ENCODE measurements around the gene CEP55. TPM values are rescaled to one million over a fixed set of nuclear protein-coding genes. Genes with fewer than 3 reads are reported as not detected.

Gene CEP55
- total RNA-seq, 1 experiment from 2014 or later: 17.3 TPM

GRCh38 chr10:93548376-93549071, 52.1 kb downstream of the CEP55 start (continued):
- TF ChIP-seq FOXP4 (CRISPR knock-in tag; IDR thresholded peaks at IDR 0.05): no peak

GRCh38 chr10:93550606-93551005, 54.2 kb downstream of the CEP55 start:
- no peak for DNase-seq (ENCODE audit: low spot score)
- no peak overlapping the region for H3K4me3 Mint-ChIP-seq
- H3K27ac Mint-ChIP-seq: no peak overlapping the region
- no peak for ATAC-seq
- TF ChIP-seq ZBTB43 (CRISPR knock-in tag; IDR thresholded peaks at IDR 0.05) (no peak), GTF2I (CRISPR knock-in tag; conservative IDR thresholded peaks at IDR 0.05) (no peak), NR1H2 (CRISPR knock-in tag; IDR thresholded peaks at IDR 0.05) (no peak), RELA (CRISPR knock-in tag; IDR thresholded peaks at IDR 0.05; ENCODE audit: borderline replicate concordance) (no peak), JUN (CRISPR knock-in tag; IDR thresholded peaks at IDR 0.05) (no peak), EMX1 (CRISPR knock-in tag; IDR thresholded peaks at IDR 0.05) (no peak), SOX15 (CRISPR knock-in tag; IDR thresholded peaks at IDR 0.05) (no peak), SP1 (CRISPR knock-in tag; conservative IDR thresholded peaks at IDR 0.05) (no peak), HMGA2 (CRISPR knock-in tag; IDR thresholded peaks at IDR 0.05) (no peak), MXD4 (CRISPR knock-in tag; IDR thresholded peaks at IDR 0.05; ENCODE audit: borderline replicate concordance) (no peak), IRF2 (CRISPR knock-in tag; IDR thresholded peaks at IDR 0.05; ENCODE audit: borderline replicate concordance, low read depth) (no peak), MLX (CRISPR knock-in tag; IDR thresholded peaks at IDR 0.05) (no peak)
- TF ChIP-seq, protein P1, sequence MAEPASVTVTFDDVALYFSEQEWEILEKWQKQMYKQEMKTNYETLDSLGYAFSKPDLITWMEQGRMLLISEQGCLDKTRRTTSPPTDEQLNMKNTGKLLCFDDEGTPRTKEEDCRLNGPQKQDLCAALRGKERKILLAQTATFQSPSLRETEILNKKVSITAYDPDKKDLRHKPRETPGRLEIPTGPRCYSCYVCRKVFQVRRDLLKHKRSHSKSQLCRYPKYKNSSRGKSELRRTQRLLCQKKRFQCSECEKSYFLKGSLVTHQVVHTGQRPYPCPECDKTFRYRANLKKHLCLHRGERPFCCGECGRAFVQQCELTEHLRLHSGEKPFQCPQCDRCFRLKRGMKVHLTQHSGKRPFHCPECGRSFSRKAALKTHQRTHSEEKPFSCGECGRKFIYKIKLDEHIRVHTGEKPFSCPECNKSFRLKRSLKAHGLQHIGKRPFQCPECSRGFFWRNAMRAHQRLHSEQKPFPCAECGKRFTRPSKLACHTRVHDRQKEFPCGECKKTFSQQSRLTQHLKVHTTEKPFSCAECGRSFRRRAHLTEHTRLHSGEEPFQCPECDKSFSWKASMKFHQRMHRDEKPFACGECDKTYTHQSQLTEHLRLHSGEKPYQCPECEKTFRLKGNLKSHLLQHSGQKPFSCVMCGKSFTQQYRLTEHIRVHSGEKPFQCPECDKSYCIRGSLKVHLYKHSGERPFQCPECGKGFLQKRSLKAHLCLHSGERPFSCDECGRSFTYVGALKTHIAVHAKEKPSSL (CRISPR knock-in tag; conservative IDR thresholded peaks at IDR 0.05): no peak
- TF ChIP-seq, protein P2, sequence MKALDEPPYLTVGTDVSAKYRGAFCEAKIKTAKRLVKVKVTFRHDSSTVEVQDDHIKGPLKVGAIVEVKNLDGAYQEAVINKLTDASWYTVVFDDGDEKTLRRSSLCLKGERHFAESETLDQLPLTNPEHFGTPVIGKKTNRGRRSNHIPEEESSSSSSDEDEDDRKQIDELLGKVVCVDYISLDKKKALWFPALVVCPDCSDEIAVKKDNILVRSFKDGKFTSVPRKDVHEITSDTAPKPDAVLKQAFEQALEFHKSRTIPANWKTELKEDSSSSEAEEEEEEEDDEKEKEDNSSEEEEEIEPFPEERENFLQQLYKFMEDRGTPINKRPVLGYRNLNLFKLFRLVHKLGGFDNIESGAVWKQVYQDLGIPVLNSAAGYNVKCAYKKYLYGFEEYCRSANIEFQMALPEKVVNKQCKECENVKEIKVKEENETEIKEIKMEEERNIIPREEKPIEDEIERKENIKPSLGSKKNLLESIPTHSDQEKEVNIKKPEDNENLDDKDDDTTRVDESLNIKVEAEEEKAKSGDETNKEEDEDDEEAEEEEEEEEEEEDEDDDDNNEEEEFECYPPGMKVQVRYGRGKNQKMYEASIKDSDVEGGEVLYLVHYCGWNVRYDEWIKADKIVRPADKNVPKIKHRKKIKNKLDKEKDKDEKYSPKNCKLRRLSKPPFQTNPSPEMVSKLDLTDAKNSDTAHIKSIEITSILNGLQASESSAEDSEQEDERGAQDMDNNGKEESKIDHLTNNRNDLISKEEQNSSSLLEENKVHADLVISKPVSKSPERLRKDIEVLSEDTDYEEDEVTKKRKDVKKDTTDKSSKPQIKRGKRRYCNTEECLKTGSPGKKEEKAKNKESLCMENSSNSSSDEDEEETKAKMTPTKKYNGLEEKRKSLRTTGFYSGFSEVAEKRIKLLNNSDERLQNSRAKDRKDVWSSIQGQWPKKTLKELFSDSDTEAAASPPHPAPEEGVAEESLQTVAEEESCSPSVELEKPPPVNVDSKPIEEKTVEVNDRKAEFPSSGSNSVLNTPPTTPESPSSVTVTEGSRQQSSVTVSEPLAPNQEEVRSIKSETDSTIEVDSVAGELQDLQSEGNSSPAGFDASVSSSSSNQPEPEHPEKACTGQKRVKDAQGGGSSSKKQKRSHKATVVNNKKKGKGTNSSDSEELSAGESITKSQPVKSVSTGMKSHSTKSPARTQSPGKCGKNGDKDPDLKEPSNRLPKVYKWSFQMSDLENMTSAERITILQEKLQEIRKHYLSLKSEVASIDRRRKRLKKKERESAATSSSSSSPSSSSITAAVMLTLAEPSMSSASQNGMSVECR (CRISPR knock-in tag; IDR thresholded peaks at IDR 0.05; ENCODE audit: borderline replicate concordance): no peak
- no peaks in the 10 kb centered on the region for H3K36me3 Mint-ChIP-seq
- H3K9me3 Mint-ChIP-seq: no peaks in the 10 kb centered on the region
- no peaks in the 10 kb centered on the region for H3K27me3 Mint-ChIP-seq (ENCODE audit: low read depth)
- ChIA-PET CTCF (interaction anchor here (5.5 kb wide), 1 partner anchor 8 kb away, joined by 62 read pairs; no protein-coding TSS in a partner anchor), POLR2A (no interaction called here)
- peaks cover 10% of the 10 kb centered on the region for H3K4me1 Mint-ChIP-seq
